Body of pancreas (tissue), 4 donors: ENCODE data around the gene GABRG3.

Source experiments
- CTCF ChIP-seq, 7 experiments: fragments of 450-650 bp in 4 of 7; fragments of 200-600 bp in 3 of 7; sonication (generic) in 3 of 7; IDR thresholded peaks; one replicate each; pipeline ENCODE4 v1.5.1; 2016 to 2019; ENCODE audit warnings: antibody characterized with exemption in 7 of 7
- POLR2A ChIP-seq, 3 donors: fragments of 450-650 bp; IDR thresholded peaks; one replicate each; pipeline ENCODE4 v1.6.1; 2016; ENCODE audit warnings: antibody characterized with exemption in 3 of 3, mild to moderate bottlenecking in 2 of 3

GRCh38 chr15:26934848-26935247 is 36.1 kb upstream of the GABRG3 start:
- TF ChIP-seq POLR2A (IDR thresholded peaks at IDR 0.05) (no peak), CTCF (IDR thresholded peaks at IDR 0.05) (no peak)
